ENCODE data around the gene YTHDF2.

- TF ChIP-seq ZNF274 (IDR thresholded peaks at IDR 0.05; ENCODE audit: low read depth, low read length), result no peak
- TF ChIP-seq ELF1 (IDR thresholded peaks at IDR 0.05; ENCODE audit: borderline replicate concordance, low read depth), result no peak
Measured at GRCh38 chr1:28804071-28804470, 67.3 kb downstream of the YTHDF2 start.
